ENCODE data around the gene PRPF39.

- TF ChIP-seq SP2 (tag by site-specific recombination; IDR thresholded peaks at IDR 0.05) (no peak), GLI2 (tag by site-specific recombination; IDR thresholded peaks at IDR 0.05; ENCODE audit: borderline replicate concordance, low read depth) (no peak), RBAK (tag by site-specific recombination; IDR thresholded peaks at IDR 0.05) (no peak), ZNF280D (tag by site-specific recombination; IDR thresholded peaks at IDR 0.05) (no peak), ZBTB10 (tag by site-specific recombination; IDR thresholded peaks at IDR 0.05) (no peak), ZNF24 (tag by site-specific recombination; IDR thresholded peaks at IDR 0.05) (no peak), ZSCAN16 (tag by site-specific recombination; IDR thresholded peaks at IDR 0.05) (no peak), ZNF560 (tag by site-specific recombination; IDR thresholded peaks at IDR 0.05; ENCODE audit: borderline replicate concordance) (no peak)
- TF ChIP-seq, protein P1, sequence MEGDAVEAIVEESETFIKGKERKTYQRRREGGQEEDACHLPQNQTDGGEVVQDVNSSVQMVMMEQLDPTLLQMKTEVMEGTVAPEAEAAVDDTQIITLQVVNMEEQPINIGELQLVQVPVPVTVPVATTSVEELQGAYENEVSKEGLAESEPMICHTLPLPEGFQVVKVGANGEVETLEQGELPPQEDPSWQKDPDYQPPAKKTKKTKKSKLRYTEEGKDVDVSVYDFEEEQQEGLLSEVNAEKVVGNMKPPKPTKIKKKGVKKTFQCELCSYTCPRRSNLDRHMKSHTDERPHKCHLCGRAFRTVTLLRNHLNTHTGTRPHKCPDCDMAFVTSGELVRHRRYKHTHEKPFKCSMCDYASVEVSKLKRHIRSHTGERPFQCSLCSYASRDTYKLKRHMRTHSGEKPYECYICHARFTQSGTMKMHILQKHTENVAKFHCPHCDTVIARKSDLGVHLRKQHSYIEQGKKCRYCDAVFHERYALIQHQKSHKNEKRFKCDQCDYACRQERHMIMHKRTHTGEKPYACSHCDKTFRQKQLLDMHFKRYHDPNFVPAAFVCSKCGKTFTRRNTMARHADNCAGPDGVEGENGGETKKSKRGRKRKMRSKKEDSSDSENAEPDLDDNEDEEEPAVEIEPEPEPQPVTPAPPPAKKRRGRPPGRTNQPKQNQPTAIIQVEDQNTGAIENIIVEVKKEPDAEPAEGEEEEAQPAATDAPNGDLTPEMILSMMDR (tag by site-specific recombination; IDR thresholded peaks at IDR 0.05) = no peak
Observed at GRCh38 chr14:45051180-45051579, 32.7 kb upstream of the PRPF39 start.

All from HEK293 (cell line).